GM12878 (cell line): Measurements from ENCODE around the gene SECISBP2. TPM values are rescaled to one million over a fixed set of nuclear protein-coding genes. Genes with fewer than 3 reads are reported as not detected.

Source experiments
- ATAC-seq: fragments of 200-7000 bp; cut with Tn5 transposase; 3 replicates; pipeline ENCODE4 v1.9.1; 2020; ENCODE audit warnings: mild to moderate bottlenecking, moderate library complexity
- BruUV-seq: library from RNA; stranded (reverse); fragments of 400-500 nt; replicated peaks from 2 replicates; lab custom pipeline; 2021; lab: Mats Ljungman, UMichigan
- CTCF ChIA-PET: fragments of 300-600 bp; sonication (Branson Sonifier 250); formaldehyde crosslinking; extraction: SDS; loops from one replicate; lab custom pipeline; 2021; ENCODE audit warnings: inconsistent platforms; lab: Yijun Ruan, JAX
- POLR2A ChIA-PET: fragments of 350-600 bp; formaldehyde crosslinking; extraction: SDS; loops from one replicate; lab custom pipeline; 2021; ENCODE audit warnings: inconsistent platforms; lab: Charles Lee
- RAD21 ChIA-PET: fragments of 300-600 bp; sonication (Branson Sonifier 250); formaldehyde crosslinking; loops from one replicate; lab custom pipeline; 2023; ENCODE audit warnings: antibody characterized with exemption; ENCODE audit not compliant: unreplicated experiment; lab: Charles Lee
- SMC1A ChIA-PET: fragments of 300-600 bp; sonication (Branson Sonifier 250); formaldehyde crosslinking; loops from one replicate; lab custom pipeline; 2023; ENCODE audit not compliant: unreplicated experiment, uncharacterized antibody; lab: Charles Lee
- DNase-seq: peaks from one replicate; pipeline ENCODE4 v3.0.0-alpha.2; 2011; ENCODE audit warnings: low read depth, low spot score
- FAIRE-seq: peaks from 3 replicates; lab custom pipeline; 2011; peaks lifted over from hg19 to GRCh38; lab: Jason Lieb, UNC
- H2AFZ ChIP-seq: 2 replicates; pipeline ENCODE4 v1.6.0; 2011; ENCODE audit warnings: low read depth, low read length, control low read depth; ENCODE audit not compliant: control insufficient read depth
- H3K27ac ChIP-seq: 2 replicates; pipeline ENCODE4 v1.5.1; 2011; ENCODE audit warnings: control low read depth; ENCODE audit not compliant: control insufficient read depth, insufficient read depth
- H3K27me3 ChIP-seq, 2 experiments: replicated peaks in 1 of 2; 2 replicates each; pipeline versions ENCODE4 v1.6.0 to v1.6.1; 2011; ENCODE audit warnings: low read length in 1 of 2; ENCODE audit not compliant: control insufficient read depth in 2 of 2, insufficient read depth in 2 of 2
- H3K36me3 ChIP-seq, 2 experiments: 2 replicates each; pipeline ENCODE4 v1.5.1; 2011; ENCODE audit warnings: low read length in 1 of 2; ENCODE audit not compliant: control insufficient read depth in 2 of 2, insufficient read depth in 2 of 2
- H3K4me1 ChIP-seq: 2 replicates; pipeline ENCODE4 v1.6.1; 2011; ENCODE audit warnings: mild to moderate bottlenecking, low read length, moderate library complexity, mixed read lengths; ENCODE audit not compliant: control insufficient read depth, insufficient read depth
- H3K4me2 ChIP-seq: 2 replicates; pipeline ENCODE4 v1.6.0; 2011; ENCODE audit warnings: control low read depth; ENCODE audit not compliant: control insufficient read depth, insufficient read depth
- H3K4me3 ChIP-seq: fragments of 200-600 bp; sonication (generic); 2 replicates; pipeline ENCODE4 v1.5.1; 2016
- H3K79me2 ChIP-seq: 2 replicates; pipeline ENCODE4 v1.6.0; 2011; ENCODE audit warnings: low read length; ENCODE audit not compliant: control insufficient read depth, insufficient read depth
- H3K9ac ChIP-seq: 2 replicates; pipeline ENCODE4 v1.8.0; 2011; ENCODE audit warnings: low read length, control low read depth, mixed read lengths; ENCODE audit not compliant: control insufficient read depth, insufficient read depth
- H3K9me3 ChIP-seq: replicated peaks from 3 replicates; pipeline ENCODE4 v1.5.1; 2011; ENCODE audit warnings: mild to moderate bottlenecking, low read length; ENCODE audit not compliant: control insufficient read depth, insufficient read depth
- H4K20me1 ChIP-seq: 2 replicates; pipeline ENCODE4 v1.6.0; 2011; ENCODE audit not compliant: control insufficient read depth, insufficient read depth
- KDM1A ChIP-seq: fragments of 200-600 bp; sonication (generic); IDR thresholded peaks from 2 replicates; pipeline ENCODE4 v1.6.1; 2016; ENCODE audit warnings: borderline replicate concordance
- ZZZ3 ChIP-seq: IDR thresholded peaks from 2 replicates; pipeline ENCODE4 v1.6.1; 2011; ENCODE audit warnings: low read depth; ENCODE audit not compliant: control insufficient read depth, insufficient read length
- WGBS: methylation state at CpG from one replicate; pipeline ENCODE4 v1.1.6; 2016; ENCODE audit warnings: low lambda C conversion rate; ENCODE audit not compliant: insufficient replicate concordance, insufficient coverage; ENCODE audit errors: missing lambda C conversion rate; 5-methylcytosine and 5-hydroxymethylcytosine counted together
- in situ Hi-C: fragments of 300-500 bp; cut with MboI; formaldehyde crosslinking; loops from 9 replicates; pipeline ENCODE4 v1.14.3; 2018; ENCODE audit warnings: mixed read lengths
- intact Hi-C: fragments of 100-400 bp; cut with micrococcal nuclease; formaldehyde crosslinking; loops from one replicate; pipeline ENCODE4 v1.14.2; 2022; ENCODE audit not compliant: unreplicated experiment
- polyA plus RNA-seq, 11 experiments: library from polyadenylated mRNA; depleted of rRNA in 4 of 11; unstranded in 6 of 11; stranded (reverse) in 5 of 11; fragments of >200 nt; fragmentation: Nextera tagmentation in 4 of 11; fragmentation: Illumina TruSeq in 1 of 11; extraction: Ambion mirVana in 4 of 11; extraction: Trizol in 1 of 11; gene quantifications; 1 replicate in 1 of 11; 2 replicates in 10 of 11; pipeline versions ENCODE4 v1.2.1 to v1.2.3, GENCODE V29; 2011 to 2016; ENCODE audit warnings: inconsistent platforms in 2 of 11, missing spikeins in 2 of 11, low read depth in 1 of 11
- total RNA-seq, 4 experiments: library from RNA; depleted of rRNA in 3 of 4; stranded (reverse); fragments of >200 nt in 3 of 4; fragmentation: Illumina TruSeq in 1 of 4; extraction: Trizol in 1 of 4; gene quantifications; 2 replicates each; pipeline versions ENCODE4 v1.2.1 to v1.2.3, GENCODE V29; 2013 to 2021
- TF ChIP-seq, protein P1 (sequence below): fragments of 450-650 bp; IDR thresholded peaks from 2 replicates; pipeline ENCODE4 v1.6.1; 2017; ENCODE audit warnings: antibody characterized with exemption, mild to moderate bottlenecking, moderate library complexity
- TF ChIP-seq, protein P2 (sequence below): fragments of 450-650 bp; IDR thresholded peaks from 2 replicates; pipeline ENCODE4 v1.6.1; 2017; ENCODE audit warnings: low read depth, mild to moderate bottlenecking, moderate library complexity

The SECISBP2 gene
- total and polyA plus RNA-seq, 10 of the 15 experiments (the other 5 are each of a cell fraction or from before 2014, with no cell fraction given): 4.6 to 50.5 (median 31.9) TPM

- no peaks in the 10 kb centered on the region; the same call in 1 of the 2 replicates for H4K20me1 ChIP-seq
- ChIA-PET SMC1A (interaction anchor here (0.8 to 1.2 kb wide), 2 partner anchors 12 to 88 kb away, joined by 3 to 4 read pairs; no protein-coding TSS in a partner anchor), POLR2A (interaction anchor here (0.9 kb wide), 1 partner anchor 44 kb away, joined by 3 read pairs; no protein-coding TSS in a partner anchor), RAD21 (no interaction called here), CTCF (interaction anchor here (1.0 to 1.2 kb wide), 2 partner anchors 12 to 186 kb away, joined by 3 to 5 read pairs; no protein-coding TSS in a partner anchor)
- no peak for FAIRE-seq
- no peak overlapping the region for H3K9ac ChIP-seq
- no peak for TF ChIP-seq KDM1A
- TF ChIP-seq, protein P1, sequence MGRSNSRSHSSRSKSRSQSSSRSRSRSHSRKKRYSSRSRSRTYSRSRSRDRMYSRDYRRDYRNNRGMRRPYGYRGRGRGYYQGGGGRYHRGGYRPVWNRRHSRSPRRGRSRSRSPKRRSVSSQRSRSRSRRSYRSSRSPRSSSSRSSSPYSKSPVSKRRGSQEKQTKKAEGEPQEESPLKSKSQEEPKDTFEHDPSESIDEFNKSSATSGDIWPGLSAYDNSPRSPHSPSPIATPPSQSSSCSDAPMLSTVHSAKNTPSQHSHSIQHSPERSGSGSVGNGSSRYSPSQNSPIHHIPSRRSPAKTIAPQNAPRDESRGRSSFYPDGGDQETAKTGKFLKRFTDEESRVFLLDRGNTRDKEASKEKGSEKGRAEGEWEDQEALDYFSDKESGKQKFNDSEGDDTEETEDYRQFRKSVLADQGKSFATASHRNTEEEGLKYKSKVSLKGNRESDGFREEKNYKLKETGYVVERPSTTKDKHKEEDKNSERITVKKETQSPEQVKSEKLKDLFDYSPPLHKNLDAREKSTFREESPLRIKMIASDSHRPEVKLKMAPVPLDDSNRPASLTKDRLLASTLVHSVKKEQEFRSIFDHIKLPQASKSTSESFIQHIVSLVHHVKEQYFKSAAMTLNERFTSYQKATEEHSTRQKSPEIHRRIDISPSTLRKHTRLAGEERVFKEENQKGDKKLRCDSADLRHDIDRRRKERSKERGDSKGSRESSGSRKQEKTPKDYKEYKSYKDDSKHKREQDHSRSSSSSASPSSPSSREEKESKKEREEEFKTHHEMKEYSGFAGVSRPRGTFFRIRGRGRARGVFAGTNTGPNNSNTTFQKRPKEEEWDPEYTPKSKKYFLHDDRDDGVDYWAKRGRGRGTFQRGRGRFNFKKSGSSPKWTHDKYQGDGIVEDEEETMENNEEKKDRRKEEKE: no peak
- TF ChIP-seq ZZZ3: no peak
- TF ChIP-seq, protein P2, sequence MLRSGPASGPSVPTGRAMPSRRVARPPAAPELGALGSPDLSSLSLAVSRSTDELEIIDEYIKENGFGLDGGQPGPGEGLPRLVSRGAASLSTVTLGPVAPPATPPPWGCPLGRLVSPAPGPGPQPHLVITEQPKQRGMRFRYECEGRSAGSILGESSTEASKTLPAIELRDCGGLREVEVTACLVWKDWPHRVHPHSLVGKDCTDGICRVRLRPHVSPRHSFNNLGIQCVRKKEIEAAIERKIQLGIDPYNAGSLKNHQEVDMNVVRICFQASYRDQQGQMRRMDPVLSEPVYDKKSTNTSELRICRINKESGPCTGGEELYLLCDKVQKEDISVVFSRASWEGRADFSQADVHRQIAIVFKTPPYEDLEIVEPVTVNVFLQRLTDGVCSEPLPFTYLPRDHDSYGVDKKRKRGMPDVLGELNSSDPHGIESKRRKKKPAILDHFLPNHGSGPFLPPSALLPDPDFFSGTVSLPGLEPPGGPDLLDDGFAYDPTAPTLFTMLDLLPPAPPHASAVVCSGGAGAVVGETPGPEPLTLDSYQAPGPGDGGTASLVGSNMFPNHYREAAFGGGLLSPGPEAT: no peak
- peaks cover 17 to 20% of the 10 kb centered on the region in 2 experiments for H3K36me3 ChIP-seq
- no peak for DNase-seq
- H3K79me2 ChIP-seq: no peaks in the 10 kb centered on the region
- H3K9me3 ChIP-seq: no peaks in the 10 kb centered on the region
- BruUV-seq: no TSS peak
- no peak overlapping the region for H3K27ac ChIP-seq
- H3K4me1 ChIP-seq: no peaks in the 10 kb centered on the region
- no peak for ATAC-seq
- in situ Hi-C loops: no loop called here
- no peak overlapping the region for H3K4me3 ChIP-seq
- intact Hi-C loops: no loop called here
- no peaks in the 10 kb centered on the region for H3K27me3 ChIP-seq
- no peak overlapping the region for H3K4me2 ChIP-seq
- H2AFZ ChIP-seq: no peak overlapping the region
- WGBS: 97% methylated on average over 6 of the region's 6 CpGs
These were observed 45.0 kb downstream of the SECISBP2 start for GRCh38 chr9:89363311-89363670.
